ENCODE measurements around the gene LY6G5B.

Gene LY6G5B

DNA sequence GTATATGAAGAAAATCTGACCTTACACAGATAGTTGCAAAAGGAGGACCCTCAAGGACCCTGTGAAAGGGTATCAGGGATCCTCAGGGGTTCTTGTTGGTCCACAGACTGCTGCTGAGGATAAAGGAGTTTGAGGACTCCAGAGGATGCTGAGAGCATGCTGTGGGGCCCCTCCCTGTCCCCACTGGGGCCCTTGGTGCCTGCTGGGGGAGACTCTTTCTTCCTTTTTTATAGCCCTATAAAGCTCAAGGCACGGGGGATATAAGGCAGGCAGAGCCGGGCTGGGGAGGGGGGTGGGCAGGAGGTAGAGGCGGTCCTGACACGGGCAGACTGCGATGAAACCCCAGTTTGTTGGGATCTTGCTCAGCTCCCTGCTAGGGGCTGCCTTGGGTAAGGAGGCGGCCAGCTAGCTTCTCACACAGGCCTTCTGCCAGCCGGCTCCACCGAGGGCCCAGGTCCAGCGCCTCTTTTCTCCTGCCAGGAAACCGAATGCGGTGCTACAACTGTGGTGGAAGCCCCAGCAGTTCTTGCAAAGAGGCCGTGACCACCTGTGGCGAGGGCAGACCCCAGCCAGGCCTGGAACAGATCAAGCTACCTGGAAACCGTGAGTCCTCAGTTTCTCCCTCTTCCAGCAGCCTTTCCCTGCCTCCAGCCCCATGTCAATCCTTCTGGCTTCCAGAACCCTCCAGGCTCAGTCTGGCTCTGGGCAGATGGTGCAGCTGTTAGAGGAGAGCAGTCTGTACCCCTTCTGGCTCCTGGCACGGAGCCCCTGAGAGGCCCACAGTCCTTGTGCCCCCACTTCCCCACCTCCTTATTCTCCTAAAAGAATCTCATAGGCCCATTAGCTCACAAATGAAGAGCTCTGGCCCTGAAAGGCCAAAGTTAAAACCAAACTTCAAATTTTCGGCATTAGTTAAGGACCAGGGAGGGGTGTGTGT is 45.5 kb downstream of the LY6G5B start, which contains the start of gene LY6G6D:
Gene LY6G6D, plus strand, starts transcription at position 327 of the 937 bp plus-strand sequence. Its CDS starts 8 bp downstream, at position 335.
- DNase-seq (ENCODE audit: low spot score), result no peak

DNA sequence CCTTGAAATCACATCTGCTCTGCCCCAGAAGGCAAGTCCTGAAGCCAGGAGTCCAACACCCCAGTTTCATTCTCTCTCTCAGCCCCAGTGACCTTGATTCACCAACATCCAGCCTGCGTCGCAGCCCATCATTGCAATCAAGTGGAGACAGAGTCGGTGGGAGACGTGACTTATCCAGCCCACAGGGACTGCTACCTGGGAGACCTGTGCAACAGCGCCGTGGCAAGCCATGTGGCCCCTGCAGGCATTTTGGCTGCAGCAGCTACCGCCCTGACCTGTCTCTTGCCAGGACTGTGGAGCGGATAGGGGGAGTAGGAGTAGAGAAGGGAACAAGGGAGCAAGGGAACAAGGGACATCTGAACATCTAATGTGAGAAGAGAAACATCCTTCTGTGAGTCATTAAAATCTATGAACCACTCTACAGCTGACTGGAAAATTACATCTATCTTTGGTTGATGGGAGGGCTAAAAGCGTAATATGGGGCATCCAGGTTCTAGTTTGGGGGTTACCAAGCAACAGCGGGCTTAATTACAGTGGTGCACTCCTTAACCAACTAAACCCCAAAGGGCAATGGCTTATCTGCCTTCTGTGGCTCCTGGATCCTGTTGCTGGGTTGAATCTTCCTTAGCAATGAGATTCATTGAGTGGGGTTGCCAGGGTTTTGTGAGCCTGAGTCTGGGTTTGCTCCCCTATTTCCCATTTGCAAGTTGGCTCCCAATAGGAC is 47.9 kb downstream of the LY6G5B start:
- DNase-seq (ENCODE audit: low spot score), result no peak

- DNase-seq (ENCODE audit: low spot score), result no peak
Measured at GRCh38 chr6:31718265-31718664, 48.5 kb downstream of the LY6G5B start.

DNA sequence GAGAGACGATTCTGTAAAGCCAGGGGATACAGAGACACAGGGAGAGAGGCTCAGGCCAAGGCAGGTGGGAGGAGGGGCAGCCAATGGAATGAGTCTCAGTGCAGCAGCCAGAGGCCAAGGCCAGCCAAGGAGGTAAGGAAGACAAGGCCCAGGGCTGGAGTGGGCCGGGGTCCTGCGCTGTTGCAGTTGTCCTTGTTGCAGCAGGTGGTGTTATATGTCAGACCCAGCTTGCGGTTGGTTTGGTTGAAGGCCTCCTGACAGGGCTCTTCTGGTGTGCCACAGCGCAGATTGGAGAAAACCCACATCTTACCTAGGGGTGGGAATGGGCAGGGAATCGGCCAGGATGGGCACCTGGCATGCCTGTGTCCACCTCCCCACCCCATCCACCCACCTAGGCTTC is 49.2 kb downstream of the LY6G5B start:
- no peak for DNase-seq (ENCODE audit: low spot score)

GRCh38 chr6:31720196-31720770 is 50.5 kb downstream of the LY6G5B start:
- DNase-seq (ENCODE audit: low spot score), result no peak

- no peak for DNase-seq (ENCODE audit: low spot score)
Measured at GRCh38 chr6:31721351-31722020, 51.7 kb downstream of the LY6G5B start, which contains the start of gene LY6G6C. LY6G6C (minus strand) TSS chr6:31721746; CDS start chr6:31721679, 67 bp downstream.

- DNase-seq (ENCODE audit: low spot score), result no peak
Measured at GRCh38 chr6:31722173-31722572, 52.4 kb downstream of the LY6G5B start.

All from HuH-7 (cell line).